MCF 10A (cell line): ENCODE results near the gene BTK. TPM values are rescaled to one million over a fixed set of nuclear protein-coding genes. Genes with fewer than 3 reads are reported as not detected.

Source experiments
- BruUV-seq: library from RNA; stranded (reverse); fragments of 400-500 nt; replicated peaks from 2 replicates; lab custom pipeline; 2021; lab: Mats Ljungman, UMichigan
- CTCF ChIA-PET: fragments of 300-600 bp; sonication (Branson Sonifier 250); formaldehyde crosslinking; extraction: SDS; loops from one replicate; lab custom pipeline; 2021; ENCODE audit warnings: antibody characterized with exemption, inconsistent platforms; lab: Yijun Ruan, JAX
- POLR2A ChIA-PET: fragments of 300-600, 350-650 bp; sonication (Branson Sonifier 250); formaldehyde crosslinking; extraction: SDS; loops from one replicate; lab custom pipeline; 2020; ENCODE audit warnings: antibody characterized with exemption, inconsistent platforms; lab: Yijun Ruan, JAX
- DNase-seq: peaks from one replicate; pipeline ENCODE4 v3.0.0-alpha.2; 2018; ENCODE audit not compliant: unreplicated experiment
- H3K27ac Mint-ChIP-seq: one replicate; pipeline ENCODE4 v1.8.0; 2022; ENCODE audit warnings: mild to moderate bottlenecking, low read depth, mixed read lengths; ENCODE audit not compliant: unreplicated experiment
- H3K27me3 Mint-ChIP-seq: one replicate; pipeline ENCODE4 v1.8.0; 2022; ENCODE audit warnings: mixed read lengths; ENCODE audit not compliant: insufficient read depth, unreplicated experiment
- H3K36me3 Mint-ChIP-seq: one replicate; pipeline ENCODE4 v1.8.0; 2022; ENCODE audit warnings: mild to moderate bottlenecking, moderate library complexity, mixed read lengths; ENCODE audit not compliant: insufficient read depth, unreplicated experiment
- H3K4me1 Mint-ChIP-seq: one replicate; pipeline ENCODE4 v1.8.0; 2022; ENCODE audit warnings: mixed read lengths; ENCODE audit not compliant: insufficient read depth, unreplicated experiment
- H3K4me3 Mint-ChIP-seq: one replicate; pipeline ENCODE4 v1.8.0; 2022; ENCODE audit warnings: mild to moderate bottlenecking, moderate library complexity, mixed read lengths; ENCODE audit not compliant: unreplicated experiment
- H3K9me3 Mint-ChIP-seq: one replicate; pipeline ENCODE4 v1.8.0; 2022; ENCODE audit warnings: mixed read lengths; ENCODE audit not compliant: unreplicated experiment
- intact Hi-C: fragments of 100-400 bp; cut with micrococcal nuclease; formaldehyde crosslinking; loops from 2 replicates; pipeline ENCODE4 v1.14.1; 2022
- total RNA-seq: library from RNA; stranded (reverse); gene quantifications from 2 replicates; pipeline ENCODE4 v1.2.3, GENCODE V29; 2022
- TF ChIP-seq, protein P1 (sequence below): fragments of 200-600 bp; IDR thresholded peaks from one replicate; pipeline ENCODE4 v1.8.0; 2022; ENCODE audit warnings: antibody characterized with exemption, mild to moderate bottlenecking; ENCODE audit not compliant: unreplicated experiment

Gene BTK
- total RNA-seq, 1 experiment from 2014 or later: not detected

DNA sequence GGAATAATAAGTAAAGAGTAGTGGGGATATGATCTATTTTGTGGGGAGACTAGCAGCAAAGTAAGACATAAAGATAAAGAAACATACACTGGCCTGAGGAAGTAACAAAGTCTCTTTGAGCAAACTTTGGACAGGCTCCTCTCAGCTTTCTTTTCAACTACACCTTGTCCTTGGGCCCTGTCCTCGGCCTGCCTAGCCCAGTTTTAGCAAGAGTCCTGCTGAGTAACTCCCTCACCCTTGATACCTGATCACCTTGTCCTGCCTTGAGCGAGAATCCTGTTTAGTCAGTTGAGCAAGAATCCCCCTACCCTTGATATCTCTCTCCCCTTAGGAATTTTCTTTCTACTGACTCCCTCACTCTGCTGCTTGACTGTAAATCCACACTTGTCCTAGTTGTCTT lies 33.5 kb upstream of the BTK start:
- POLR2A ChIA-PET: interaction anchor here (1.3 kb wide), 1 partner anchor 10 kb away, joined by 4 read pairs; no protein-coding TSS in a partner anchor
- Mint-ChIP-seq H3K36me3 (no peaks in the 10 kb centered on the region), H3K4me1 (no peaks in the 10 kb centered on the region), H3K9me3 (no peaks in the 10 kb centered on the region), H3K27me3 (peaks cover 65% of the 10 kb centered on the region), H3K4me3 (no peak overlapping the region), H3K27ac (no peak overlapping the region)
- intact Hi-C loops: loop anchor here (5.0 kb wide), 2 partner anchors 178 to 668 kb away; no protein-coding TSS in a partner anchor
- no peak for DNase-seq
- TF ChIP-seq, protein P1, sequence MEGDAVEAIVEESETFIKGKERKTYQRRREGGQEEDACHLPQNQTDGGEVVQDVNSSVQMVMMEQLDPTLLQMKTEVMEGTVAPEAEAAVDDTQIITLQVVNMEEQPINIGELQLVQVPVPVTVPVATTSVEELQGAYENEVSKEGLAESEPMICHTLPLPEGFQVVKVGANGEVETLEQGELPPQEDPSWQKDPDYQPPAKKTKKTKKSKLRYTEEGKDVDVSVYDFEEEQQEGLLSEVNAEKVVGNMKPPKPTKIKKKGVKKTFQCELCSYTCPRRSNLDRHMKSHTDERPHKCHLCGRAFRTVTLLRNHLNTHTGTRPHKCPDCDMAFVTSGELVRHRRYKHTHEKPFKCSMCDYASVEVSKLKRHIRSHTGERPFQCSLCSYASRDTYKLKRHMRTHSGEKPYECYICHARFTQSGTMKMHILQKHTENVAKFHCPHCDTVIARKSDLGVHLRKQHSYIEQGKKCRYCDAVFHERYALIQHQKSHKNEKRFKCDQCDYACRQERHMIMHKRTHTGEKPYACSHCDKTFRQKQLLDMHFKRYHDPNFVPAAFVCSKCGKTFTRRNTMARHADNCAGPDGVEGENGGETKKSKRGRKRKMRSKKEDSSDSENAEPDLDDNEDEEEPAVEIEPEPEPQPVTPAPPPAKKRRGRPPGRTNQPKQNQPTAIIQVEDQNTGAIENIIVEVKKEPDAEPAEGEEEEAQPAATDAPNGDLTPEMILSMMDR: no peak
- CTCF ChIA-PET: no interaction called here
- BruUV-seq: no TSS peak

DNA sequence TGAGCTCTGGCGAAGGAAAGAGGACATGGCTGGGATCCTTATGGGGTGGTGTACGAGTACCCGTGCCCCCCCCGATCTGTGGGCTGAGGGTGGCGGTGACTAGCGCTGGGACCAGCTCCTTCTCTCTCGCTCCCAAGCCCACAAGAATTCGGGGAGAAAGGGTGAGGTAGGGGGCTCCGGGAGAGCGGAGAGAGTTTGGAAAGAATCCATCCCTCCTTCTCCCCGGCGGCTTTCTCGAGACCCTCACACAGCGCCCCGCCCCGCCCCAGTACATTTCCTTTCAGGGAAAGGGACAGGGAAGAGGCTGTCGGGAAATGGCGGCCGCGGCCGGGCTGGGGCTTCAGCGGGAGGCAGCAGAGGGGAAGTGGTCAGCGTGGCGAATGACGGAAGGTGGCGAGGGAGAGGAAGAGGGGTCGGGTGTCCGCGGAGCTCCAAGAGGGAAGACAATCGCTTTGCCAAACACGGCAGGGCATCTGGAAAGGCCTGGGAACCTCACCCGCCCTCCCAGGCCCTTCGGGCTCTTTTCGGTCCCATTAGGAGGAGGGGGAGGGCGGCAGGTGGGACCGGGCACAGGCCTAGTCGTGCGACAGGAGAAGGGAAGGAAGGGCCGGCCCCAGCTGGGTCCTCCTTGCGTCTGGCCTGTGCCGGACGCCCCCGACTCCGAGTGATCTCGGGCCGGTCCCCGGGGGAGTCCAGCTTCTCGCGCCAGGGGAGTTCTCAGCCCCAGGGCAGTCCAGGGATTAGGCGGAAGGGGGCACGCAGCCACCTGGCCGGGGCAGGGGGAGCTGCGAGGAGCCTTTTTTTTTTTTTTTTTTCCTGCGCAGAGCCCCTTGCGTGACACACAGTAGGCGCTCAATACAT lies 32.2 kb upstream of the BTK start:
- H3K4me1 Mint-ChIP-seq: no peaks in the 10 kb centered on the region
- CTCF ChIA-PET: interaction anchor here (0.6 to 3.7 kb wide), 7 partner anchors 10 to 496 kb away, joined by 3 to 28 read pairs (median 4); no protein-coding TSS in a partner anchor
- TF ChIP-seq, protein P1: no peak
- BruUV-seq: no TSS peak
- H3K9me3 Mint-ChIP-seq: no peaks in the 10 kb centered on the region
- DNase-seq: no peak
- POLR2A ChIA-PET: no interaction called here
- no peak overlapping the region for H3K27ac Mint-ChIP-seq
- peaks cover 9% of the 10 kb centered on the region for H3K36me3 Mint-ChIP-seq
- H3K4me3 Mint-ChIP-seq: no peak overlapping the region
- peaks cover 63% of the 10 kb centered on the region for H3K27me3 Mint-ChIP-seq
- intact Hi-C loops: loop anchor here (5.0 kb wide), 2 partner anchors 179 to 669 kb away; no protein-coding TSS in a partner anchor

DNA sequence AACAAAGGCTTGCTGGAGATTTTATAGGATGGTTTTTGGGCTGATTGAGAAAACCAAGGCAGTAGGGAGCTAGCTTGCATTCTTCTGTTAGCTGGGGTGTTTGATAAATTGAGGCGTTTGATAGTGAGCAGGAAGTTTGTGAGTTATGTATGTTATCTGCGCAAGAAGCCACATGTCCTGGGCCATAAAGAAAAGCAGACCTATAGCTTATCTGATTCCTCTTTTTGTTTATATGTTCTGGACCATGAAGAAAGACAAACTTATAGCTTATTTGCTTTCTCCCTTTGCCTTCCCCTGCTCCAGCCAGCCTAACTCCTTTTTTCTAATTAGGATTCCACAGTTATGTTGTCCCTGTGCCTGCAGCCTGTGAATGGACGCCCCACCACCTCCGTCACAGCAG lies 31.2 kb upstream of the BTK start:
- CTCF ChIA-PET: interaction anchor here (0.6 to 3.7 kb wide), 11 partner anchors 11 to 495 kb away, joined by 3 to 28 read pairs (median 4); no protein-coding TSS in a partner anchor
- no peak for DNase-seq
- POLR2A ChIA-PET: no interaction called here
- H3K4me3 Mint-ChIP-seq: no peak overlapping the region
- H3K27ac Mint-ChIP-seq: no peak overlapping the region
- peaks cover 69% of the 10 kb centered on the region for H3K27me3 Mint-ChIP-seq
- peaks cover 18% of the 10 kb centered on the region for H3K36me3 Mint-ChIP-seq
- no peaks in the 10 kb centered on the region for H3K9me3 Mint-ChIP-seq
- BruUV-seq: no TSS peak
- intact Hi-C loops: loop anchor here (5.0 kb wide), 2 partner anchors 180 to 670 kb away; no protein-coding TSS in a partner anchor
- no peaks in the 10 kb centered on the region for H3K4me1 Mint-ChIP-seq
- TF ChIP-seq, protein P1: no peak

DNA sequence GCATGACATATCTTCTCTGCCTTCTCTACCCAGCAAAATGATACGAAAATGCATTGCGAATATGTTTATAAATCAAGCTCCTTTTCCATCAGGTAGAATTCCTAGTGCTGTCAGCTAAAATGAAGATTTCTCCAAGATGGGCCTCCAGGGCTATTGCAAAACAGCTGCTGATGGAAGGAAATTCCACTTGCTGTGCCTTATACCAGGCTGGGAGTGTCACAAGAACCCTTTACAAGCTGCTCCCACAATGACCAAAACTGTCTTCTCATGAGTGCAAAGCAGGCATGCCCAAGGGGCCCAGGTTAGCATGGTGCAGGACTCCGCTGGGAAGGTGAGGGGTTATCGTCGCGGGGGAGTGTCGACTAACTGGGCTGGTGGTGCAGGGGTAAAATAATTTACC lies 30.7 kb upstream of the BTK start:
- no peak overlapping the region for H3K4me3 Mint-ChIP-seq
- H3K27ac Mint-ChIP-seq: no peak overlapping the region
- H3K4me1 Mint-ChIP-seq: no peaks in the 10 kb centered on the region
- H3K9me3 Mint-ChIP-seq: no peaks in the 10 kb centered on the region
- TF ChIP-seq, protein P1: no peak
- intact Hi-C loops: loop anchor here (5.0 kb wide), 2 partner anchors 181 to 671 kb away; no protein-coding TSS in a partner anchor
- peaks cover 69% of the 10 kb centered on the region for H3K27me3 Mint-ChIP-seq
- ChIA-PET CTCF (interaction anchor here (0.6 to 3.7 kb wide), 12 partner anchors 11 to 729 kb away, joined by 3 to 28 read pairs (median 4); no protein-coding TSS in a partner anchor), POLR2A (no interaction called here)
- no peak for DNase-seq
- peaks cover 23% of the 10 kb centered on the region for H3K36me3 Mint-ChIP-seq
- BruUV-seq: no TSS peak
